Suprapubic skin (tissue), 4 donors: ENCODE results near the gene PRICKLE1. TPM values are rescaled to one million over a fixed set of nuclear protein-coding genes. Genes with fewer than 3 reads are reported as not detected.

Experiments used
- DNase-seq, 2 donors: peaks; one replicate each; pipeline ENCODE4 v3.0.0-alpha.2; 2019; ENCODE audit warnings: low spot score in 2 of 2
- H3K27ac ChIP-seq: fragments of 200-600 bp; sonication (generic); one replicate; pipeline ENCODE4 v1.5.1; 2019
- H3K27me3 ChIP-seq: fragments of 200-600 bp; sonication (generic); one replicate; pipeline ENCODE4 v1.5.1; 2019
- H3K36me3 ChIP-seq: fragments of 200-600 bp; sonication (generic); one replicate; pipeline ENCODE4 v1.5.1; 2019
- H3K4me1 ChIP-seq: fragments of 200-600 bp; sonication (generic); one replicate; pipeline ENCODE4 v1.5.1; 2019
- H3K4me3 ChIP-seq: fragments of 200-600 bp; sonication (generic); one replicate; pipeline ENCODE4 v1.5.1; 2019; ENCODE audit warnings: mild to moderate bottlenecking
- H3K9me3 ChIP-seq: fragments of 200-600 bp; sonication (generic); one replicate; pipeline ENCODE4 v1.5.1; 2019
- EP300 ChIP-seq: sonication (generic); formaldehyde crosslinking; IDR thresholded peaks from one replicate; pipeline ENCODE4 v1.6.1; 2017; ENCODE audit warnings: antibody characterized with exemption
- POLR2A ChIP-seq, 2 donors: fragments of 450-650 bp; IDR thresholded peaks; one replicate each; pipeline ENCODE4 v1.6.1; 2017; ENCODE audit warnings: antibody characterized with exemption in 2 of 2, mild to moderate bottlenecking in 2 of 2, moderate library complexity in 2 of 2
- POLR2AphosphoS5 ChIP-seq, 3 donors: sonication (generic); formaldehyde crosslinking; IDR thresholded peaks; one replicate each; pipeline ENCODE4 v1.6.1; 2017; ENCODE audit warnings: antibody characterized with exemption in 3 of 3
- WGBS: methylation state at CpG from one replicate; pipeline ENCODE4 v1.1.5; 2018; 5-methylcytosine and 5-hydroxymethylcytosine counted together
- total RNA-seq, 4 donors: library from RNA; depleted of rRNA; stranded (reverse); fragments of >200 nt; gene quantifications; one replicate each; pipeline ENCODE4 v1.1.0, GENCODE V29; 2016
- TF ChIP-seq, protein P1 (sequence below), 2 donors: fragments of 200-600 bp in 1 of 2; fragments of 450-650 bp in 1 of 2; sonication (generic) in 1 of 2; IDR thresholded peaks; one replicate each; pipeline ENCODE4 v1.5.1; 2016 to 2019; ENCODE audit warnings: antibody characterized with exemption in 2 of 2, mild to moderate bottlenecking in 1 of 2, moderate library complexity in 1 of 2

The PRICKLE1 gene
- total RNA-seq, 4 donors from 2014 or later, result 5.8 to 18.9 (median 6.9) TPM

DNA sequence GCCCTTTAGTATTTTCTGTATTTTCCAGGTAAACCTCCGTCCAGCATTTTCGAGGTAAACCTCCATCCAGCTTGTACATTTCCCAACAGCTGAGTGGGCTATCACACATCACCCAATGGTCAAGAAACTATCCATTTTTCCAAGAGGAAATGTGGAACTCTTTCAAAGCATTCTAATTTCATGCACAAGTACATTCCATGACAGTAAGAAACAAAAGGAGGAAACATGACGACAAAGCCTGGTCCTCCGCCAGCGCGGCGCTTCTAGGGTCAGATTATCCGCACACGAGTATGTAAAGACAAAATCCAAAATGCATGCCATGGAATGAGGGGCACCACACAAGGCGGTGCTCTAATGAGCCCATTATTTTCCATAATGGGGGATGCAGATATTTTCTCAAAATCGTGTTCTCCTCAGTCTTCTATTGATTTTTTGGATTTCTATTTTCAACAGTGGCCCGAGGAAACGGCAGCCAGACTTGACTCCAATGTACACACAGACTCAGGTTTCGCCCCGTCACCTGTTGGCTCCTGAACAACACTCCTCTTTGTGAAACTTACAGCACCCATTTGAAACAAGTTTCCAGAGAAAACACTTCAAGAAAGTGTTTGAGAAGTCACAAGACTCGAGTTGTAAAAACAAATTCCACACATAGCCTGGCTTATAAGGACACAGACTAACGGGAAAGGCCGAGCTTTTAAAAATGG, 107.4 kb downstream of the PRICKLE1 start:
- 38% methylated on average over 18 of the region's 18 CpGs for WGBS
- H3K9me3 ChIP-seq, result no peaks in the 10 kb centered on the region
- DNase-seq, result peak in 1 of 2 donors; percentile 65
- H3K27ac ChIP-seq, result peak overlapping the region; percentile 82
- no peaks in the 10 kb centered on the region for H3K27me3 ChIP-seq
- H3K36me3 ChIP-seq, result no peaks in the 10 kb centered on the region
- peak overlapping the region; percentile 94 for H3K4me3 ChIP-seq
- no peak for TF ChIP-seq POLR2AphosphoS5 (IDR thresholded peaks at IDR 0.05)
- TF ChIP-seq, protein P1, sequence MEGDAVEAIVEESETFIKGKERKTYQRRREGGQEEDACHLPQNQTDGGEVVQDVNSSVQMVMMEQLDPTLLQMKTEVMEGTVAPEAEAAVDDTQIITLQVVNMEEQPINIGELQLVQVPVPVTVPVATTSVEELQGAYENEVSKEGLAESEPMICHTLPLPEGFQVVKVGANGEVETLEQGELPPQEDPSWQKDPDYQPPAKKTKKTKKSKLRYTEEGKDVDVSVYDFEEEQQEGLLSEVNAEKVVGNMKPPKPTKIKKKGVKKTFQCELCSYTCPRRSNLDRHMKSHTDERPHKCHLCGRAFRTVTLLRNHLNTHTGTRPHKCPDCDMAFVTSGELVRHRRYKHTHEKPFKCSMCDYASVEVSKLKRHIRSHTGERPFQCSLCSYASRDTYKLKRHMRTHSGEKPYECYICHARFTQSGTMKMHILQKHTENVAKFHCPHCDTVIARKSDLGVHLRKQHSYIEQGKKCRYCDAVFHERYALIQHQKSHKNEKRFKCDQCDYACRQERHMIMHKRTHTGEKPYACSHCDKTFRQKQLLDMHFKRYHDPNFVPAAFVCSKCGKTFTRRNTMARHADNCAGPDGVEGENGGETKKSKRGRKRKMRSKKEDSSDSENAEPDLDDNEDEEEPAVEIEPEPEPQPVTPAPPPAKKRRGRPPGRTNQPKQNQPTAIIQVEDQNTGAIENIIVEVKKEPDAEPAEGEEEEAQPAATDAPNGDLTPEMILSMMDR (IDR thresholded peaks at IDR 0.05), result no peak
- TF ChIP-seq POLR2A (IDR thresholded peaks at IDR 0.05), result no peak
- no peak for TF ChIP-seq EP300
- H3K4me1 ChIP-seq, result peaks cover 31% of the 10 kb centered on the region

- Histone ChIP-seq H3K36me3 (no peaks in the 10 kb centered on the region), H3K27me3 (no peaks in the 10 kb centered on the region), H3K27ac (no peak overlapping the region), H3K9me3 (no peaks in the 10 kb centered on the region), H3K4me1 (peaks cover 31% of the 10 kb centered on the region), H3K4me3 (no peak overlapping the region)
- 67% methylated on average over 1 of the region's 1 CpG for WGBS
- TF ChIP-seq, protein P1 (IDR thresholded peaks at IDR 0.05), result no peak
- TF ChIP-seq POLR2AphosphoS5 (IDR thresholded peaks at IDR 0.05) (no peak), EP300 (no peak), POLR2A (IDR thresholded peaks at IDR 0.05) (no peak)
- no peak for DNase-seq
These were observed 108.2 kb downstream of the PRICKLE1 start for GRCh38 chr12:42481368-42481767.

- 66% methylated on average over 1 of the region's 1 CpG for WGBS
- H3K27me3 ChIP-seq, result no peaks in the 10 kb centered on the region
- no peak for DNase-seq
- no peak overlapping the region for H3K4me3 ChIP-seq
- no peaks in the 10 kb centered on the region for H3K36me3 ChIP-seq
- no peak overlapping the region for H3K27ac ChIP-seq
- no peaks in the 10 kb centered on the region for H3K9me3 ChIP-seq
- TF ChIP-seq POLR2A (IDR thresholded peaks at IDR 0.05), result no peak
- H3K4me1 ChIP-seq, result peaks cover 18% of the 10 kb centered on the region
These were observed 111.6 kb downstream of the PRICKLE1 start for GRCh38 chr12:42477941-42478340.

- H3K4me3 ChIP-seq, result no peak overlapping the region
- H3K27me3 ChIP-seq, result no peaks in the 10 kb centered on the region
- no peaks in the 10 kb centered on the region for H3K36me3 ChIP-seq
- DNase-seq, result no peak
- H3K27ac ChIP-seq, result no peak overlapping the region
- 46% methylated on average over 3 of the region's 3 CpGs for whole genome bisulfite sequencing
- H3K9me3 ChIP-seq, result no peaks in the 10 kb centered on the region
- H3K4me1 ChIP-seq, result peaks cover 2% of the 10 kb centered on the region
- TF ChIP-seq, protein P1 (IDR thresholded peaks at IDR 0.05), result no peak
- TF ChIP-seq POLR2A (IDR thresholded peaks at IDR 0.05) (no peak), POLR2AphosphoS5 (IDR thresholded peaks at IDR 0.05) (no peak), EP300 (no peak)
These were observed 114.4 kb downstream of the PRICKLE1 start for GRCh38 chr12:42475106-42475505.

- no peaks in the 10 kb centered on the region for H3K27me3 ChIP-seq
- no peaks in the 10 kb centered on the region for H3K36me3 ChIP-seq
- peaks cover 2% of the 10 kb centered on the region for H3K4me1 ChIP-seq
- H3K4me3 ChIP-seq, result no peak overlapping the region
- no peaks in the 10 kb centered on the region for H3K9me3 ChIP-seq
- H3K27ac ChIP-seq, result no peak overlapping the region
- 26% methylated on average over 2 of the region's 2 CpGs for WGBS
- TF ChIP-seq POLR2AphosphoS5 (IDR thresholded peaks at IDR 0.05), result no peak
- no peak for TF ChIP-seq POLR2A (IDR thresholded peaks at IDR 0.05)
- TF ChIP-seq, protein P1 (IDR thresholded peaks at IDR 0.05), result no peak
- no peak for TF ChIP-seq EP300
- no peak for DNase-seq
These were observed 115.2 kb downstream of the PRICKLE1 start for GRCh38 chr12:42474391-42474790.
